ENCODE results near the gene RAP2C. TPM values are rescaled to one million over a fixed set of nuclear protein-coding genes. Genes with fewer than 3 reads are reported as not detected.

RAP2C gene
- total RNA-seq, 1 donor from 2014 or later, result 48.8 TPM

- Mint-ChIP-seq H3K36me3 (ENCODE audit: insufficient read depth) (peaks cover 3% of the 10 kb centered on the region), H3K27me3 (no peaks in the 10 kb centered on the region), H3K27ac (no peak overlapping the region), H3K4me3 (ENCODE audit: low read depth) (no peak overlapping the region), H3K9me3 (ENCODE audit: low read depth) (peaks cover 7% of the 10 kb centered on the region), H3K4me1 (ENCODE audit: low read depth) (no peaks in the 10 kb centered on the region)
- no peak for DNase-seq (ENCODE audit: low spot score, unreplicated experiment)
- TF ChIP-seq, protein P1, sequence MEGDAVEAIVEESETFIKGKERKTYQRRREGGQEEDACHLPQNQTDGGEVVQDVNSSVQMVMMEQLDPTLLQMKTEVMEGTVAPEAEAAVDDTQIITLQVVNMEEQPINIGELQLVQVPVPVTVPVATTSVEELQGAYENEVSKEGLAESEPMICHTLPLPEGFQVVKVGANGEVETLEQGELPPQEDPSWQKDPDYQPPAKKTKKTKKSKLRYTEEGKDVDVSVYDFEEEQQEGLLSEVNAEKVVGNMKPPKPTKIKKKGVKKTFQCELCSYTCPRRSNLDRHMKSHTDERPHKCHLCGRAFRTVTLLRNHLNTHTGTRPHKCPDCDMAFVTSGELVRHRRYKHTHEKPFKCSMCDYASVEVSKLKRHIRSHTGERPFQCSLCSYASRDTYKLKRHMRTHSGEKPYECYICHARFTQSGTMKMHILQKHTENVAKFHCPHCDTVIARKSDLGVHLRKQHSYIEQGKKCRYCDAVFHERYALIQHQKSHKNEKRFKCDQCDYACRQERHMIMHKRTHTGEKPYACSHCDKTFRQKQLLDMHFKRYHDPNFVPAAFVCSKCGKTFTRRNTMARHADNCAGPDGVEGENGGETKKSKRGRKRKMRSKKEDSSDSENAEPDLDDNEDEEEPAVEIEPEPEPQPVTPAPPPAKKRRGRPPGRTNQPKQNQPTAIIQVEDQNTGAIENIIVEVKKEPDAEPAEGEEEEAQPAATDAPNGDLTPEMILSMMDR (IDR thresholded peaks at IDR 0.05; ENCODE audit: unreplicated experiment), result no peak
Observed at GRCh38 chrX:132257116-132257515, 37.9 kb upstream of the RAP2C start.

DNA sequence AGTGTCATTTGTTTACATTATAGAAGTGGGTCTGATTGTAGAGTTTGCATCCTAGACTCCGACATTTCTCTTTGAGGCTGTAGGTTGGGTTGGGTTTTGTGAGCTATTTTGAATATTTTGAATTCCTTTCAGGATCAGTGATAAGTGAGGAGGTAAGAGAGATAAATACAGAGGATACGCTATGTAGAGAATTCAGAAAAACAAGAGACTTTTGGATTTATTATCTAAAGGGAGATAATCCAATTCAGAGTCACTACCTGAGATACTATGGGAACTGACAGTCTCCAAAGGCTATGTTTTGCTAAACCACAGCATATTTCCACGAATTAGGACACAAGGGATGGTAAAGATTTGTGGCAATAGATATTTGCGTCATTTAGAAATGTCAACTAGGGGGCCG lies 16.9 kb upstream of the RAP2C start:
- H3K4me3 Mint-ChIP-seq (ENCODE audit: low read depth), result no peak overlapping the region
- H3K36me3 Mint-ChIP-seq (ENCODE audit: insufficient read depth), result peaks cover 3% of the 10 kb centered on the region
- H3K9me3 Mint-ChIP-seq (ENCODE audit: low read depth), result no peaks in the 10 kb centered on the region
- H3K27me3 Mint-ChIP-seq, result no peaks in the 10 kb centered on the region
- peaks cover 2% of the 10 kb centered on the region for H3K4me1 Mint-ChIP-seq (ENCODE audit: low read depth)
- TF ChIP-seq, protein P1 (IDR thresholded peaks at IDR 0.05; ENCODE audit: unreplicated experiment), result no peak
- no peak for DNase-seq (ENCODE audit: low spot score, unreplicated experiment)
- no peak overlapping the region for H3K27ac Mint-ChIP-seq

- TF ChIP-seq, protein P1 (IDR thresholded peaks at IDR 0.05; ENCODE audit: unreplicated experiment), result no peak
- no peaks in the 10 kb centered on the region for H3K9me3 Mint-ChIP-seq (ENCODE audit: low read depth)
- H3K27ac Mint-ChIP-seq, result no peak overlapping the region
- no peaks in the 10 kb centered on the region for H3K27me3 Mint-ChIP-seq
- H3K36me3 Mint-ChIP-seq (ENCODE audit: insufficient read depth), result peaks cover 3% of the 10 kb centered on the region
- H3K4me3 Mint-ChIP-seq (ENCODE audit: low read depth), result no peak overlapping the region
- peaks cover 2% of the 10 kb centered on the region for H3K4me1 Mint-ChIP-seq (ENCODE audit: low read depth)
- DNase-seq (ENCODE audit: low spot score, unreplicated experiment), result no peak
Observed at GRCh38 chrX:132235488-132235887, 16.2 kb upstream of the RAP2C start.

GRCh38 chrX:132231587-132231986 lies 12.3 kb upstream of the RAP2C start:
- H3K4me1 Mint-ChIP-seq (ENCODE audit: low read depth), result peaks cover 2% of the 10 kb centered on the region
- no peak for DNase-seq (ENCODE audit: low spot score, unreplicated experiment)
- no peaks in the 10 kb centered on the region for H3K9me3 Mint-ChIP-seq (ENCODE audit: low read depth)
- no peaks in the 10 kb centered on the region for H3K36me3 Mint-ChIP-seq (ENCODE audit: insufficient read depth)
- TF ChIP-seq, protein P1 (IDR thresholded peaks at IDR 0.05; ENCODE audit: unreplicated experiment), result no peak
- H3K27ac Mint-ChIP-seq, result no peak overlapping the region
- no peak overlapping the region for H3K4me3 Mint-ChIP-seq (ENCODE audit: low read depth)
- no peaks in the 10 kb centered on the region for H3K27me3 Mint-ChIP-seq

GRCh38 chrX:132227383-132228112 lies 8.3 kb upstream of the RAP2C start:
- no peaks in the 10 kb centered on the region for H3K27me3 Mint-ChIP-seq
- no peak overlapping the region for H3K27ac Mint-ChIP-seq
- no peaks in the 10 kb centered on the region for H3K36me3 Mint-ChIP-seq (ENCODE audit: insufficient read depth)
- no peaks in the 10 kb centered on the region for H3K9me3 Mint-ChIP-seq (ENCODE audit: low read depth)
- TF ChIP-seq, protein P1 (IDR thresholded peaks at IDR 0.05; ENCODE audit: unreplicated experiment), result no peak
- no peak overlapping the region for H3K4me3 Mint-ChIP-seq (ENCODE audit: low read depth)
- DNase-seq (ENCODE audit: low spot score, unreplicated experiment), result no peak
- H3K4me1 Mint-ChIP-seq (ENCODE audit: low read depth), result peaks cover under 1% of the 10 kb centered on the region
